ENCODE measurements around the gene FECH.
A peak's percentile ranks its signal among the peaks of the same experiment; 100 is the strongest.
"Not testable (repeated sequence)": the region's sequence is repeated elsewhere in the genome, so short reads cannot be mapped to it uniquely, and the experiment has no call there.

The FECH gene

GRCh38 chr18:57533006-57533867 is 53.3 kb downstream of the FECH start:
- DNase-seq (ENCODE audit: low read depth), result peak; percentile 52

GRCh38 chr18:57529151-57529550 is 57.4 kb downstream of the FECH start:
- no peak for DNase-seq (ENCODE audit: low read depth)

- DNase-seq (ENCODE audit: low read depth), result no peak
Observed at GRCh38 chr18:57527556-57528229, 58.8 kb downstream of the FECH start.

DNA sequence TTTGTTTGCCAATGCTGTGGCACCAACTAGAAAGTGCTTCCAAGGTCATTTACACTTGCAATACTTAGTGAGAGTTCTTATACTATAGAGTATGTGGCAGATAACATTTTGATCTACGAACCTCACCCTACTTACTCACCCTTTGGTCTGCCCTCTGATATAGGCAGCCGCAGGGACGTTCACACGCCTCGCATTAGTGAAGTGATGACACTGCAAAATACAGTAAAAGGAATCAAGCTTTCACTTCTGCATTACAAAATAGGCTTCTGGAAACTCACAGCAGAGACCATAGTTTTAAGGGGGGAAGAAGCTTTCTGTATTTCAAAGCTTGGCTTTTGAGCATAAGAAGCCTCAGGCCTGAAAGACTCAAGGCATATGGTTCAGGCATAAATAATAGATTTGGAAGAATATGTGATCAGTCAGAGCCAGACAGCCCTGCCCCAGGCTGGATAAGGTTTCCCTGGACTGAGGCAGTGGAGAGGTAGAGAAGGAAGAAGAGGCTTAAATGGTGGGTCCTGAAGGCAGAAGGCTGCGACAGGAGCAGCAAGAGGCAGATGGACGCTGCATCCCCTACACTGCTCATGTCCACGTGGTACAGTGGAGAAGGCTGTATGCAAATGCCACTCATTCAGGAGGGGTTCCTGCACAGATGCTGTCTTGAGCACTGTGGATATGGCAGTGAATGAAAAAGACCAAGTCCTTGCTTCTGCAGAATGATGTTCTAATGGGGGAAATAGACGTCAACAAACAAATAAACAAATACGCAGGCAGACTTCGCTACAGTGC is 63.1 kb downstream of the FECH start:
- DNase-seq (ENCODE audit: low read depth), result no peak

DNA sequence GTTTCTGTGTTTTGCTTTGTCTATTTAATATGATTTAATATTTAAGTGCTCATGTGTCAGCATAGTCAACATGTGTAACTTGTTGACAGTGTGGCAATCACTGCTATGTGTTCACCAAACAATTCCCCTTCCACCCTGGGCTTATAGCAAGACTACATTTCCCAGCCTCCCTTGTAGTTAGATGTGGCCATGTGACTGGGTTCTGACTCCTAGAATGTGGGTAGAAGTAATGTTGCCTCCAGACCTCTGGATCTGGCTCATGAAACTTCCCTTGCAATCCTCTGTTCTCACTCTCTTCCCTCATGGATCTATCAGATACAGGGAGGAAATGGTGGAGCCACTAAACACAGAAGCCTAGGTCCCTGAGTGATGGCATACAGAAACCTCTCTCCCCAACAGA is 64.2 kb downstream of the FECH start:
- not testable (repeated sequence) for DNase-seq (ENCODE audit: low read depth)

DNA sequence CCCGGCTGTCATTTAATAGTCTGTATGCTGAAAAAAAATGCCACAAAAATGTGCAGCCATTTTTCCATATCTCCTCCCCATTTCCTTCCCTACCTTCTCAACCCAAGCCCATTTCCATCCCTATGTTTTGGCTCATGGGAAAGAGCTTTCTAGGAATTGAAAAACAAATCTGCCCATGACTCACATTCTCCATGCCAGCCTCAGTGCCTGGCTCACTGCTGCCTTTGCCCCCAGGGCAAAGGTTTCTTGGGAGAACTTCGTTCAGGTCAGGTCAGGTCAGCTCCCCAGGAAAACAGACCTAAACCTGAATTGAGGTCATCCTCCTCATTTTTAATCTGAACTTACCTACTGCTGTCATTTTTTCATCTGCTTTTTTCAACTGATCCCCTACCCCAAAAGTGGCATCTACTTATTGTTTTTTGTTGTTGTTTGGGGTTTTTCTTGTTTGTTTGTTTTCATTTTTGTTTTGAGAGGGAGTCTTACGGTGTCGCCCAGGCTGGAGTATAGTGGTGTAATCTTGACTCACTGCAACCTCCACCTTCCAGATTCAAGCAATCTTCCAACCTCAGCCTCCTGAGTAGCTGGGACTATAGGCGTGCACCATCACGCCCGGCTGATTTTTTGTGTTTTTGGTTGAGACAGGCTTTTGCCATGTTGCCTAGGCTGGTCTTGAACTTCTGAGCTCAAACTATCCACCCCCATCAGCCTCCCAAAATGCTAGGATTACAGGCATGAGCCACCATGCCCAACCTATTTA is 66.7 kb downstream of the FECH start:
- no peak for DNase-seq (ENCODE audit: low read depth)

DNA sequence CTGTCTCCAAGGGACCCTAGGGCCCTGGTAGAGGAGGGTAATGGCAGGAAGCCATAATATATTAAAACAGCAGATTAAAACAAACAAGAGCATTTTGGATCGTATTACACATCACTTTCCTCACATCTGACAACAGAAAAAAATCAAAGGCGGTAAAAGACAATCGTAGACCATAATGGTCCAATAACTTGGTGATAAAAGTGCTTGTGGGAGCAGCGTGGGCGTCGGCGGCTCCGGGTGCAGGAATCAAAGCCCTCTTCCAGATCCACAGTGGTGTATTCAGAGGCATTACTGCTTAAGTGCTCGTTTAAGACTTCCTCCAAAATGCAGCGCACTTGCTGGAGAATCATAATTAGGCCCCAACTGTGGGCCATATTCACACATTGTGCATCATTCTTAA is 68.0 kb downstream of the FECH start:
- DNase-seq (ENCODE audit: low read depth), result no peak

- DNase-seq (ENCODE audit: low read depth), result no peak
Observed at GRCh38 chr18:57516056-57516455, 70.4 kb downstream of the FECH start.

DNA sequence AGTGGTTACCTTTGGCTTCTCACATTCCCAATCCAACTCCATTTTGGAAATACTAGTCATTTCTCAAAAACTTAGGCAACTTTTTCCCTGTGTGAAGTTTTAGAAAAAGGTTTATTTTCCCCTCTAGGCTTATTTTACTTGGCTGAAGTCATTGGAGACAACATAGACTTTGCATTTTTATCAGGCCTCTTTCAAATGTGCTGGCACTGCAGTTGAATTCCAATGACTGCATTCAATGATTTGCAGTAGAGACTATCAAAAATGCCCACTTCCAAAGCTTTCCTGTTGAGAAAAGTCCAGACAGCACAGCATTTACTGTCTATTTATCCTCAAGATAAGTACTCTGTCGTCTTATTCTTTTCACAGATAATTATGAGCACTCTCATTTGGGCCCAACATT is 81.3 kb downstream of the FECH start:
- no peak for DNase-seq (ENCODE audit: low read depth)

- DNase-seq (ENCODE audit: low read depth), result no peak
Observed at GRCh38 chr18:57502624-57503023, 83.9 kb downstream of the FECH start.

DNA sequence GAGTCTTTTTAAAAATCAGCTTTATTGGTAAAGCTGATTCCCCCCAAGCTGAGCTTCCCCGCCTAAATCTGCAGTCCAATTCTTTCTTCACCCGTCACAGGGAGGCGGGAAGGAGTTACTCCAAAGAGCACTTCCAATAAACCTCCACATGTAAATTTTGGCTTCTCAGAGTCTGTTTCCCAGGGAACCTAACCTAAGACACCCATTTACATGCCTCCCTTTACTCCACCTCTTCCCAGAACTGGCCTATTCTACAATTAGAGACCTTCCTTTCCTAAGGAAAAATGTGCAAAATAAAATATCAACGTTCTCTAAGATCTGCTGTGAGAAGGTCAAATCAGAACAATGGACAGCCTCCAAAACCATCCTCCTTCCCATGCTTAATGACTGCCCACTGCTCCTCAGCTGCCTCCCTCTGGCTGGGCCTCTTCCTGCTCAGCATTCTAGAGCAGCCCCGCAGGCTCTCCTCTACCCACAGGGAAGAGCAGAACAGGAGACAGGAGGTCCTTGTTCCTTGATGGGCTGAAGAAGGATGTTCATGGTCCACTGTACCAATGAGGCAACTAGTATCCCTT is 87.7 kb downstream of the FECH start:
- DNase-seq (ENCODE audit: low read depth), result no peak

All from EH (cell line).